Measurements from ENCODE around the gene BIN1.

The BIN1 gene

GRCh38 chr2:127044165-127044718, 62.7 kb downstream of the BIN1 start:
- no peak for TF ChIP-seq CTCF (IDR thresholded peaks at IDR 0.05; ENCODE audit: extremely low read depth, missing control alignments)
- no peak for DNase-seq (ENCODE audit: low spot score)

DNA sequence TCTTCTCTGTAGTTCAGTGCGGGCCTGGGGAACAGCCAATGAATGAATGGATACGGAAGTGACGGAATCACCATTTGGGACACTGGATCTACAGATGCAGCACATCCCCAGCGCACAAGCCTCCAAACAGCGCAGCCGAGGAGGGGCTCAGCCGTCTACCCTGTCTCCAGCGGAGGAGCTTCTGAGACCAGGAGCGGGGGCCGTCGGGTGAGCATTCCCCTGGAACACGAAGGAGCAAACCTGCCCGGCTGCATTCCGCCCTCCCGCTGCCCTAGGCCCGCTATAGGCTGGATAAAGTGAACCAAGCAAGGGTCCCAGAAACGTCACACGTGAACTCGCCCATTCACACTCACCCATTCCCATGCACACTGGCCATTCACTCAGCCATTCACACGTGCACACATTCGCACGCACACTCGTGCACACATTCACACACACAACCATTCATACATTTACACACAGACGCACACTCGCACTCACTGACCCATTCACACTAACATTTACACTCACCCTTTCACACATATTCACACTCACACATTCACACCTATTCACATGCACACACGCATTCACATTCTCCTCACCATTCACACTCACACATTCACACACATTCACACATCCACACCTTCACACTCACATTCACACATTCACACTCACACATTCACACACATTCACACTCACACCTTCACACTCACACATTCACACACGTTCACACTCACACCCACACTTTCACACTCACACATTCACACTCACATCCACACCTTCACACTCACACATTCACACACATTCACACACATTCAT, 63.4 kb downstream of the BIN1 start:
- no peak for DNase-seq (ENCODE audit: low spot score)
- TF ChIP-seq CTCF (IDR thresholded peaks at IDR 0.05; ENCODE audit: extremely low read depth, missing control alignments) = no peak

- DNase-seq (ENCODE audit: low spot score) = no peak
- no peak for TF ChIP-seq CTCF (IDR thresholded peaks at IDR 0.05; ENCODE audit: extremely low read depth, missing control alignments)
Observed at GRCh38 chr2:127041259-127041970, 65.5 kb downstream of the BIN1 start.

GRCh38 chr2:127040169-127040568, 66.8 kb downstream of the BIN1 start:
- DNase-seq (ENCODE audit: low spot score) = no peak
- TF ChIP-seq CTCF (IDR thresholded peaks at IDR 0.05; ENCODE audit: extremely low read depth, missing control alignments) = no peak

- TF ChIP-seq CTCF (IDR thresholded peaks at IDR 0.05; ENCODE audit: extremely low read depth, missing control alignments) = no peak
- peak; percentile 50 for DNase-seq (ENCODE audit: low spot score)
Observed at GRCh38 chr2:127039387-127040031, 67.4 kb downstream of the BIN1 start.

DNA sequence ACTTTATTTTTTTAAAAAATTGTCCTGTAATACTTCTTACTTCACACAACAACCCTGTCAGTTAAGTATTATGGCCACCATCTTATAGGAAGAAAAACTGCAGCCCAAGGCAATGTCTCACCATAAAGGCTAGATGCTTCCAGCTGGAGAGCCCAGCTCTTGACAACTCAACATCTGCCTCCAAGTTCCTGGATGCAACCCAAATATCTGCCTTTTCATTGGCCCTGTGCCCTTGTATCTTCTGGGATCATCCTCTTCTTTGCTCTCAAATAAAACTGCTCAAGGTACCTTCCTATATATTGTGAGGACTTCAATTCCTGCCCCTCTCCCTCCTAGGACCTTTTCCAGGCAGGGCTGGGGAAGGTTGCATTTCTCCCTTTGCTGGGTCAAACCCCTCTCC, 69.5 kb downstream of the BIN1 start:
- no peak for TF ChIP-seq CTCF (IDR thresholded peaks at IDR 0.05; ENCODE audit: extremely low read depth, missing control alignments)
- DNase-seq (ENCODE audit: low spot score) = no peak

Measured in GM20000 (cell line).